GM19238 (cell line): ENCODE data around the gene CST7.
"Not testable (repeated sequence)": the region's sequence is repeated elsewhere in the genome, so short reads cannot be mapped to it uniquely, and the experiment has no call there.

Source experiments
- DNase-seq: peaks from one replicate; pipeline ENCODE4 v3.0.0; 2011; ENCODE audit warnings: low spot score; ENCODE audit not compliant: insufficient read length

CST7 gene

GRCh38 chr20:24929867-24930723, 19.0 kb upstream of the CST7 start:
- not testable (repeated sequence) for DNase-seq

GRCh38 chr20:24930724-24931688, 18.1 kb upstream of the CST7 start:
- DNase-seq: not testable (repeated sequence)

- not testable (repeated sequence) for DNase-seq
These were observed 17.2 kb upstream of the CST7 start for GRCh38 chr20:24931893-24932292.

GRCh38 chr20:24933266-24933908, 15.7 kb upstream of the CST7 start:
- no peak for DNase-seq

GRCh38 chr20:24934101-24934661, 14.9 kb upstream of the CST7 start:
- DNase-seq: no peak

- DNase-seq: no peak
These were observed 14.4 kb upstream of the CST7 start for GRCh38 chr20:24934716-24935115.

GRCh38 chr20:24935140-24935539, 13.9 kb upstream of the CST7 start:
- DNase-seq: no peak

- no peak for DNase-seq
These were observed 13.1 kb upstream of the CST7 start for GRCh38 chr20:24935766-24936525.

GRCh38 chr20:24936526-24937407, 12.3 kb upstream of the CST7 start:
- DNase-seq: no peak

- no peak for DNase-seq
These were observed 11.5 kb upstream of the CST7 start for GRCh38 chr20:24937579-24937978.

GRCh38 chr20:24938498-24938897, 10.6 kb upstream of the CST7 start:
- no peak for DNase-seq

- no peak for DNase-seq
These were observed 10.0 kb upstream of the CST7 start for GRCh38 chr20:24939036-24939435.

- no peak for DNase-seq
These were observed 6.4 kb upstream of the CST7 start for GRCh38 chr20:24942679-24943078.

- no peak for DNase-seq
These were observed 5.9 kb upstream of the CST7 start for GRCh38 chr20:24943196-24943595.

- no peak for DNase-seq
These were observed 5.3 kb upstream of the CST7 start for GRCh38 chr20:24943731-24944130.

- DNase-seq: not testable (repeated sequence)
These were observed 2.7 kb upstream of the CST7 start for GRCh38 chr20:24946376-24946775.

GRCh38 chr20:24948396-24948938, 602 bp upstream of the CST7 start:
- DNase-seq: not testable (repeated sequence)

GRCh38 chr20:24949756-24950127, 673 bp downstream of the CST7 start:
- no peak for DNase-seq

- no peak for DNase-seq
These were observed 1.2 kb downstream of the CST7 start for GRCh38 chr20:24950128-24950835.
